Fibroblast of the aortic adventitia (primary cell): ENCODE results near the gene UNC79. TPM values are rescaled to one million over a fixed set of nuclear protein-coding genes. Genes with fewer than 3 reads are reported as not detected.

Experiments
- DNase-seq: peaks from one replicate; pipeline ENCODE4 v3.0.0-alpha.2; 2010; ENCODE audit warnings: low read depth
- H3K4me3 ChIP-seq: 2 replicates; pipeline ENCODE4 v1.5.1; 2011; ENCODE audit warnings: low read depth, mild to moderate bottlenecking, control low read depth, low read length, moderate library complexity
- CTCF ChIP-seq: IDR thresholded peaks from 2 replicates; pipeline ENCODE4 v1.5.1; 2011; ENCODE audit warnings: mild to moderate bottlenecking, low read length, control low read depth, inconsistent platforms; ENCODE audit not compliant: insufficient read depth
- total RNA-seq: library from RNA; depleted of rRNA; stranded (reverse); fragments of >200 nt; gene quantifications from 2 replicates; pipeline ENCODE4 v1.2.3, GENCODE V29; 2012; ENCODE audit warnings: low replicate concordance

Gene UNC79
- total RNA-seq, 1 donor, result 0.09 TPM

GRCh38 chr14:93693914-93694313 is 263.2 kb downstream of the UNC79 start:
- no peak for DNase-seq
- no peak for TF ChIP-seq CTCF
- H3K4me3 ChIP-seq, result no peak overlapping the region

GRCh38 chr14:93700928-93701327 is 270.2 kb downstream of the UNC79 start:
- H3K4me3 ChIP-seq, result no peak overlapping the region
- DNase-seq, result no peak
- no peak for TF ChIP-seq CTCF

- DNase-seq, result no peak
- no peak overlapping the region for H3K4me3 ChIP-seq
- TF ChIP-seq CTCF, result no peak
Observed at GRCh38 chr14:93701562-93701961, 270.8 kb downstream of the UNC79 start.

GRCh38 chr14:93702946-93703345 is 272.2 kb downstream of the UNC79 start:
- DNase-seq, result no peak
- H3K4me3 ChIP-seq, result no peak overlapping the region
- no peak for TF ChIP-seq CTCF

- H3K4me3 ChIP-seq, result no peak overlapping the region
- TF ChIP-seq CTCF, result no peak
- no peak for DNase-seq
Observed at GRCh38 chr14:93703941-93704340, 273.2 kb downstream of the UNC79 start.

- no peak overlapping the region for H3K4me3 ChIP-seq
- TF ChIP-seq CTCF, result no peak
- DNase-seq, result no peak
Observed at GRCh38 chr14:93705513-93706156, 274.9 kb downstream of the UNC79 start.

GRCh38 chr14:93706360-93706955 is 275.7 kb downstream of the UNC79 start:
- DNase-seq, result no peak
- H3K4me3 ChIP-seq, result no peak overlapping the region
- no peak for TF ChIP-seq CTCF
